DMS153 treated with DMSO at 0.1 percent for 48 hours (cell line): ENCODE results near the gene STOX2.
"Not testable (repeated sequence)": the region's sequence is repeated elsewhere in the genome, so short reads cannot be mapped to it uniquely, and the experiment has no call there.

ENCODE experiments used
- DNase-seq: peaks from one replicate; lab custom pipeline; 2025; ENCODE audit not compliant: unreplicated experiment; lab: John Stamatoyannopoulos, UW

STOX2 gene

DNA sequence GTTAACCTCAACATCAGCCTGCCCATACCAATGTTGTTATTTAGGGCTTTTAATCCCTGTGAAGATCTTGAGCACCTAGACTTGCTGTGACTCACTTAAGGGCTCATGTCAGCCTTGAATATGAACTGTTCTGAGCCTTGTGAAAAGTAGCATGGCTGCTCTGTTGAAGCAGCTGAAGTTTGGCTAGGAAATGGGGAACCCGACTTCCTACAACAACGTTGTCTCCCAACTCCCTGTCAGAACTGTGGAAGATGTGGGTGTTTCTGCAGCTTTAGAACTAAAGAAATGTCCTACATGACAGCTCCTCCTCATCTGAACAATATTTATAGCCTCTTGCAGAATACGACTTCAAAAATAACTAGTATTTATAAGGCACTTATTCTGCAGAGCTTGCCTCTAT lies 27.5 kb downstream of the STOX2 start:
- no peak for DNase-seq

DNA sequence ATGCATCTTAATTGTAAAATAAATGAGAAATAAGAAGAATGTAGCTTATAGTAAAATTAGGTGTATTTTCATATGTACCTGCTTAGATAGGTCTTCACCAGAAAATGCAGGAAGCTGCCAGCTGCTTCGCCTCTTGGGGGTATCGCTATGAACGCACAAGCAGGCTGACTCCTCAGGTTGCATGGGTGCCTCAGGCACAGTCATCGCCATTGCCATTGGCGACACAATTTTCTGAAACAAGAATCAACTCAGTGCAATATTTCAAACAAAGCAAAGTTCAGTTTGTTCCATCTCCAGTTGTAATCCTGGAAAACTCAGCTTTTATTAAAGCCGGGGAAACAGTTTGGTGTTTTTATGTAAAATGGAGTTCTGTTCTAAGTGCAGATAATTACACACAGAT lies 29.7 kb downstream of the STOX2 start:
- no peak for DNase-seq

DNA sequence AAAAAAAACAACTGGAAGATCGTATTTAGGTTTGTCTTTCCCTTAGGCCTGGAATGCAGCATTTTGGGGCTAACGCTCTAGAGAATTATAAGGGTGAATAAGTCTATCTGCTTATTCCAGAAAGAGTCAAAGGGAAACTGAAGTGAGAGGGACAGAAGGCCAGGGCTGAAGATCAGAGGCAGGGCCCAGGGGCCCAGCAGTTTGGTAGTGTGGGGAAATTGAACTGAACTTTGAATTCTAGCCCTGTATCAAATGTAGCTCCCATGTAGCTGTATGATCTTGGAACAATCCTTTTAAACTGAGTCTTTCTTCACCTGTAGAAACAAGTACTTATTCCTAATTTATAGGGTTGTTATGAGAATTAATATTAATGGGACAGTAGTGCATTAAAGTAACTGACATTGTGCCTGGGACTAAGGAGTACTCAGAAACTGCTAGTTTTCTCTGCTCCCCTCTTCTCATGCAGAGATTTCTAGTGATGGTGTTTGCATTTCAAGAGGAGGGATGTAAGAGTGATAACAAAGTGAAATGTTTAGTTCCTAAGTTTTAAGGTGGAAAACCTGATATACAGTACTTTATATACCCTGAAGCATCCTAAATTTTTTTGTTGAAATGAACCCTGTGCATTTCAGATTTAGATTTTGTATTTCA lies 30.4 kb downstream of the STOX2 start:
- DNase-seq = no peak

DNA sequence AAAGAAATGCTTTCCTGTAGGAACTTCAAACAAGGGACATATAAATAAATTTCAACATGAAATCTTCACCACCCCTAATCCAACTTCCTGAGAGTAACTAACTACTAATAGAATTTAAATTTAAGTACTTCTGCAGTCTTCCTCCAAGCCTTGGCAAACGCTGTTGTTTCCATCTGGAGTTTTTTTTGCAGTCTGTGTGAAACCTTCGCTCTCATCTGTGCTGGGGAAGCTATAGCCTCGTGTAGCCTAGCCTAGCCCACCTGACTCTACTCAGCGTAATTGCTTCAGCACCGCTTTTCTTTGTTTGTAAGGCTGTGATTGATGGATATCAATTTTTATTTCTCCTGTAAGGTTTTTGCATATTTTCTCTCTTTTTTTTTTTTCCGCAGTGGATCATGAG lies 30.9 kb downstream of the STOX2 start:
- no peak for DNase-seq

DNA sequence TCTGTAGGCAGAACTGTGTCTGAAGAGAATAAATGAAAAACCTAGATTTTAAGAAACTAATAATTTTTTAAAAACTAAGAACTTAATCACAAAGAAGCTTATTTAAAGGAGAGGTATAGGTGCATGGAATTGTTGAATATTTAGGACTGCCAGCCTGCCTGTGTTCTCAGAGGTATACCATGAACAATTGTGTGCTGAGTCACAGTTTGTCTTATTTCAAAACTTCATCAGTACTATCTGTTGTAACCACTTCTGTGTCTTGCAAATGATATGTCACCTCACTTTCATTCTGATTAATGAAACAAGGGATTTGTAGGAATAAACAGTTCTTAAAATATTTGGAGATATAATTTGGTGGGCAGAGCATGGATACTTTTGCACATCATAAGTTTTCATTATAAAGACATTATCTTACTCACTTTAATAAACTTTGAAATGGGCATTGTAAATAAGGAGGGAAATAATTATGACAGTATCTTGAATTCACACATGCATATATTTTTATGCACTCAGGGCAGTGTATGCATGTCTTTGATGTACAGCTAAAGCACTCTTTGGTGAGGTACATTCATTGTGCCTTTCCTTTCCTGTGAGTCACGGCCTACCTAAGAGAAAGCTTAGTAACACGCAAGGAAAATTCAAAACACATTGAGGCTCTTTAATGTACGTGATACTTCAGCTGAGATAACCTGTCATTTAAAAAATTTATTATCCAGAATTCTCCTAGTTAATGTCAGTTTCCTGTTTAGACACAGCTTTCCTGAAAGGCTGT lies 31.7 kb downstream of the STOX2 start:
- DNase-seq = no peak

DNA sequence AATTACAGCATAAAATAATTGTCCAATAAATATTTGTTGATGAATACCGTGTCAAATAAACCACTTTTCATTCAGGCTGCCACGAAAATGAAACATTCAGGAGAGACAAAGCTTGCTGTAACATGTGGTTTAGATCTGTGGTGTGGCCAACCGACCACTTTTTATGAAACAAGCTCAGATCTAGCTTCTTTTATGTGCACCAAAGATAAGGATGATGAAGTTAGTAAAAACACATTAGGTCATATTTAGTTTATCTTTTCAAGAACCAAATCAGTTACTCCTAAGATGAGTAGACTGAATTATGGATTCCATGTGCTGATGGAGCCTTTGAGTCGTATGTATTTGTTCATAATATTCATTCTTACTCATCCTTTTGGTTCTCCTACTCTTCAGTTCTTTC lies 35.8 kb downstream of the STOX2 start:
- DNase-seq = no peak

DNA sequence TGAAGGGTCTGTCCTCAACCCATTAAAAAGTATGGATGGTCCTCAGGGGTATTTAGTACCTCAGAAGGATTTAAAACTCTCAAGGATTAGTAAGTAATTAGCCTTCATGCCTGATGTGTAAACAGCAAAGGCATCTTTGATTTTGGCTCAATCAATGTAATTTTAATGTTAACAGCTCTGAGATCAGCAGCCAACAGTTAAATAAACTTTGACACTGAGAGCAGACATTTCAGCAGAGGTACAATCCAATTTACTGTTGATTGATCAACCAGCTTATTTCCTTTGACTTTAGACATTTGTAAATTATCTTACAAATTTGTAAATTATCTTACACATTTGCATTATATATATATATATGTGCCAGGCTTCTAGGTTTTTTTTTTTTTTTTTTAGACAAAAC lies 36.9 kb downstream of the STOX2 start:
- no peak for DNase-seq

DNA sequence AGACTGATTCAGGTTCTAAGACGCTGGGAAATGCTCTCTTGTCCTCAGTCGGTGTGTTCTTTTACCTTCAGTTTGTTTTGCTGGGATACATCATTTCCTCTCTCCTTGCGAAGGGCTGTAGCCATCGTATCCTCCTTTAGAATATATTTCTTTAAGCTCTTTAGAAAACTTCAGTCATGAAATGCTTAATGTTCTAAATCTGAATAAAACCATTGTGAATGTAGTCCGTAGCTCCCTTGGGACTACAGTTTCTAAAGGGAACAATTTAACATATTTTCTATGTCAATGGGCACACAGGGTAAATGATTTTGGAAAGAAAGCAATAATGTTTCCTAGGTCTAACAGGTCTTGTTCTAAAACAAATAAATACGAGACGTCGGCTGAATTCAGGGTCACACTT lies 40.6 kb downstream of the STOX2 start:
- no peak for DNase-seq

DNA sequence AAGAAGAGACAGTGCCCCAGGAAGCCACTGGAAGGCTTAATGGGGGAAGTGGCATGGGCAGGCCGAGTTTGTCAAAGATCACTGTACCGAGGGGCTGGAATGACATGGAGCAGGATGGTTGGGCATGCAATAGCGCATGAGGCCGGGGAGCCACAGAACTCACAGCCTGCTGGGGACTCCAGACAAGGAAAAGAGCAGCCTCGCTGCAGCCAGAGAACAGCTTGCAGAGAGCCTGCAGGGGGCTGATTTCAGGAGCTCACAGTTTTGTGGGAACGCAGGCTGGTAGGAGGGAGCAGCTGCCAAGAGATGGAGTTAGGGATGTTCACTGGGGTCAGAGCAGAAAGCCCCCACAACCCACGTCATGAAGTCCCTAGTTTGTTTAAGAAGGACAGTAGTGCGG lies 45.4 kb downstream of the STOX2 start:
- DNase-seq = no peak

DNA sequence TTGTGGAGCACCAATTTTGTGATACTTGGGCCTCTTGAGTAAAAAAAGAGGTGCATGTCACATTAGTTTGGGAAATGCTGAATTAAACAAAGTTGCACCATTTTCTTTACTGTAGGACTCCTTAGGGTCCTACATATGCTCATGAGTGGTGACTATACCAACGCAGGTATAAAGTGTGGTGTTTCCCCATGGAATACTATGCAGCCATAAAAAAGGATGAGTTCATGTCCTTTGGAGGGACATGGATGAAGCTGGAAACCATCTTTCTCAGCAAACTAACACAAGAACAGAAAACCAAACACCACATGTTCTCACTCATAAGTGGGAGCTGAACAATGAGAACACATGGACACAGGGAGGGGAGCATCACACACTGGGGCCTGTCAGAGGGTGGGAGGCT lies 47.5 kb downstream of the STOX2 start:
- not testable (repeated sequence) for DNase-seq

DNA sequence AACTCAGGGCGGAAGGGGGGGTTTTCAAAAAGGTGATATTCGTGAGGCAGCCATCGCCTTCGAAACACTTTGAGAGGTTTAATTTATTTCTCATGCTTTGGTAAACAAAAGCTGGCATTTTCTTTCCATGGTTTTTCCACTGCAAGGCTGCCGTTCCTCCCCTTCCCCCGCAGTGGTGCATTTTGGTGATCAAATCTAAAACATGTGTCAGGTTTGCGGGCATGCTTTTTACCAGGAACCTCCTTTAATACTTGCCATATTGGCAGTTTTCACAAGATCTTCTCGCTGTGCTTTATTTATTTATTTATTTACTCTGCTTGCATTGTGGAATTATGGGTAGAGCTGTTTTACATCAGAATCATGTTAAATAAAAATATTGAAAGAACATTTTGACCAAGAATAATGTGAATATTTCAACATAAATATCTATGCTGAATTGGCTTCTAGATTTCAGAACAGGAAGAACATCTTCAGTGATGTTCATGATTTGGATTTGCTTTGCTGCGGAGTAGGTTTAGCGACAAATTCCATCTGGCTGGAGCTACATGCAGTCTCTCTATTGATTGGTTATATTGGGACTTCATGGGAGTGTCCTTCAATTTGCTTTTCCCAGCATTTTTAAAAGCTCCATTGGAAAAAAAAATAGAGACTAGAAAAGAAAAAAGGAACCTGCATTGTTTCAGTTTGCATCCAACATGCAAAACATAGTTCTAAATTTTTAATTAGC lies 54.4 kb downstream of the STOX2 start:
- no peak for DNase-seq

DNA sequence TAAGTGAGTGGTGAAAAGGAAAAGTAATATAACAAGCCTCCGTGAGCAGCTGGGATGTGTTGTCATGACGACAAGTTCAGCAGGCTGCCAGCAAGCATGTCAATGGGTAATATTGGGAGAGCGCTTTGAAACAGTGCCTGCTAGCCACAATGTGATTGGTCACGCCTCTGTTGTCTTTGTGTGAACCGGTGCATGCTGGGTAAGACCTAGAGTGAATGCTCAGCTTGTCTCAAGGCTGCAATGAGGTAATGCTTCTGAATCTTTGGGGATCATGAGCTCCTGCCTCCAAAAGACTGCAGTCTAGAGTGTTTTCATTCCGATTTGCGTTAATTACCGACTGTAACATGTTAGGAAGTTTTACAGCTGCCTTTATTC lies 54.9 kb downstream of the STOX2 start:
- peak; percentile 87 for DNase-seq

DNA sequence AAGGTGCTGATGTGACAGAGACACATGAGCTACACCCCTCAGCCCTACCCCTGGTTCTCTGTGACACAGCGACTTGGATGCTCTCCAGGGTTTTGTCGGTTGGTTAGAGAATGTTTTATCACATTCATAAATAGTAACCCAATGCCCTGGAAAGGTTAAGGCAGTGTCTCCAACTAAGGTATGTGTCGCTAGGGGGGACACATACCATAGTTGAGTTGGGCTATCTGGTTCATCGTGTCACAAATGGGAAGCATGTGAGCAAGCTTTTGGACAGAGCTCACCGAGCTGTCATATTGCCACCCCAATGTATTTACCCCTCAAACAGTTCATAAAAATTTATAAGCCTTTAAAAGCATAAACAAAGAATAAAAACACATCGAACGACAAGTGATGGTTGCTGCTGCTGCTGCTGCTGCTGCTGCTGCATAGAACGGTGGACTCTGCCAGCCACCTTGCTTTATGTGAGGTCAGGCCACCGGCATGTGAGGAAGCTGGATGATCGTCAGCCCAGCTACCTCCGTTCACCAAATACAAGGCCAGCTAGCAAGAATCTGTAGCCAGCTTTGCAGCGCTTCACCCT lies 55.9 kb downstream of the STOX2 start:
- DNase-seq = peak; percentile 4

DNA sequence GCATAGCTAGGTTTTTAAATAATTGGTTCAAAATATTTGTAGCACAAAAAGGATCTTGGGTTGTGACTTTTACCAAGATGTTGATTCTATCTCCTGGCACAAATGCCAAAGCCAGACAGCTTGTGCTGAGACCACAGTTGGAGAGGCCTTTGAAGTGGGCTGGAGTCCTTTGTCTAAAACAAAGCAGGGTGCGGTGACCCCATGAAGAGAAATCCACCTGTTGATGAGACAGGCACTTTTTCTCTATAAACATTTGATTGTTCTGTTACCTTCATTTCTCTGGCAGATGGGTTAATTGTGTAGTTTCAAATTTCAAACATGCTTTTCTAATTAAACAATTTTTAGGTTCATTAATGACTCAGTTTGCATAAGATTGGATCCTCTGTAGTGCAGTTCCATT lies 56.7 kb downstream of the STOX2 start:
- DNase-seq = no peak

DNA sequence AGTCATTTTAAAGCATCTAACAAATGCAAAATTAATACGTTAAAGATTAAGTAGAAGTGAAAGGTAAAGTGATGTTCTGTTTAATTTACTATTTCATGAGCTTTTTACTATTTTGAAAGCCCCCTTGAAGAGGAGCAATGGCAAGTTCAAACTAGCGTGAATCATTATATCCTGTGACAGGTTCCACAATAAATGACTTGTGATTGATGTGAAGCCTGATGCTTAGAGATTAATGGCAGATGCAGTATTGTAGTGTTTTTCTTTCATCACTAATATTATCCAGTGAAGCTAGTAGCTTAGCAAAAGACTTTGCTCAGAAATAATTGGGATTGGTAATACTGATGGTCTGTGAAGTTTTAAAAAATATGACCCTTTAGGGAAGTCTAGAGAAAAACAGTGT lies 57.3 kb downstream of the STOX2 start:
- no peak for DNase-seq

DNA sequence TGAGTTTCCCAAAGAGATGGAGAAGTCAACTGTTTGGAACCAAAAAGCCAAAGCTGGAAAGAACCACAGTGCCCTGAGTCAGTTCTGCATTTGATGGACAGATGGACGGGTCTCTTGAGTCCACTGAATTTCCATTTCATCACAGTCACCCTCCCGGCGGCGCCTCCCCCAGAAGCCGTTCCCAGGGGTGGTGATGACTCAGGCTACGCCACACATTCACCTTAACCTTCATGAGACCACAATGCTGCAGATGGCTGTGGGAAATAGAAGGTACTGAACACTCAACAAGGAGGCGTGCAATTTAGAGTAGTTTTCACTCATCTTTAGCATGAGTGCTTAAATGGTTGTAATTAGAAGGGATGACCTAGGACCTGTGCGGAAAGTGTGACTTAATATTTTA lies 61.3 kb downstream of the STOX2 start:
- DNase-seq = no peak

DNA sequence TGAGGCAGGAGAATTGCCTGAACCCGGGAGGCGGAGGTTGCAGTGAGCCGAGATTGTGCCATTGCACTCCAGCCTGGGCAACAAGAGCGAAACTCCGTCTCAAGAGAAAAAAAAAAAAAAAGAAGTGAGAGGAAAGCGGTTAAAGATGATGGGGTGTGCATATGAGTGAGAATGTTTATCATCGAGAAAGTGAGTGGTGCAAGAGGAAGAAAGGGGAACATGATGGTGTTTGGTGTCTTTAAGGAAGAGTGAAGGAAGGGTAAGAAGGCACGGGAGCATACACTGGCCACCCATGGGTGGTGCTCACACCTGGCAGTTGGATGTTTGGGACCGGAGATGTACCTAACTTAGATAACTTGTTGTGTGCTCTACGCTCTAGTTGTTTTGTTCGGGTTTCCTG lies 62.2 kb downstream of the STOX2 start:
- no peak for DNase-seq

DNA sequence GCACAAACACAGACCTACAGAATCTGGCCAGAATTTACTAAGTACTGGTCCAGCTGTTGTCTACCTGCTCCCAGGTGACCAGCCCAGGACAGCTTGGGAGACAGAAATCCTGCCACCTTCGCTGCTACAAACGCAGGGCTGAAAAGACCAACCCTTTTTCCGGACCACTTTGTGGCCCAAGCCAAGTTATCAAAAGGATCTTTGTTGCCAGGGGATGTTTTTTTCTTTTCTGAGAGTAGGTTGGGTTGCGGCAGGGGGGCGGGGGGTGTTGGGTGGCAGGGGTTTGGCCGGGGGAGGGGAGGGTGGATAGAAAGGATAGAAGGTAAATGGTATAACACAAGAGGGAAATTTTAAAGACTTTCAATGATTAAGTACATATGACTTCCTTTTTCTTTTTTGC lies 63.4 kb downstream of the STOX2 start:
- DNase-seq = no peak

DNA sequence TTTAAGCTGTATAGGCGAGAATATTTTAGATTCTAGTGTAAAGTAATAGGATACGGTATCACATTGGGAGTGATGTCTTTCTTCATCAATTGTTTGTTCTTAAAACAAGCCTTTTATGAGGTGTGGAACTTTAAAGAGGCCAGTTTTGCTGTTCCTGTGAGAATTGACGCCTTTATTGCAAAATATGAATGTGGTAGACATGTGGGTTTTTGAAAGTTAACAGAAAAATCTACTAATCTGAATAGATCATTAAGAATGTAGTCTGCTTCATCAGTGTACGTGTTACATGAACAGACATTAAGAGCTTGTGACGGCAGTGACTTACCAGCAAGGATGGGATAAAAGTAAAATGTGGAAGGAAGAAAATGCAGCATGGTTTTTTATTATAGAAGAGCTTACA lies 63.8 kb downstream of the STOX2 start:
- no peak for DNase-seq

DNA sequence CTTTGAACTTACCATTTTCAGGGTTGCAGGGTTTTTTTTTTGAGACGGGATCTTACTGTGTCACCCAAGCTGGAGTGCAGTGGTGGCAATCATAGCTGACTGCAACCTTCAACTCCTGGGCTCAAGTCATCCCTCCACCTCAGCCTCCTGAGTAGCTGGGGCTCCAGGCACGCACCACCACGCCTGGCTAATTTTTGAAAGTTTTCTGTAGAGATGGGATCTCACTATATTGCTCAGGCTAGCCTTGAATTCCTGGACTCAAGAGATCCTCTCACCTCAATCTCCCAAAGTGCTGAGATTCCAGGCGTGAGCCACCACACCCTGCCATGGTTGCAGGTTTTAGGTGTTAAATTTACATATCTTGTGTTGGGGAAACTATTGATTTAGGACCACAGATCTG lies 64.5 kb downstream of the STOX2 start:
- DNase-seq = no peak

DNA sequence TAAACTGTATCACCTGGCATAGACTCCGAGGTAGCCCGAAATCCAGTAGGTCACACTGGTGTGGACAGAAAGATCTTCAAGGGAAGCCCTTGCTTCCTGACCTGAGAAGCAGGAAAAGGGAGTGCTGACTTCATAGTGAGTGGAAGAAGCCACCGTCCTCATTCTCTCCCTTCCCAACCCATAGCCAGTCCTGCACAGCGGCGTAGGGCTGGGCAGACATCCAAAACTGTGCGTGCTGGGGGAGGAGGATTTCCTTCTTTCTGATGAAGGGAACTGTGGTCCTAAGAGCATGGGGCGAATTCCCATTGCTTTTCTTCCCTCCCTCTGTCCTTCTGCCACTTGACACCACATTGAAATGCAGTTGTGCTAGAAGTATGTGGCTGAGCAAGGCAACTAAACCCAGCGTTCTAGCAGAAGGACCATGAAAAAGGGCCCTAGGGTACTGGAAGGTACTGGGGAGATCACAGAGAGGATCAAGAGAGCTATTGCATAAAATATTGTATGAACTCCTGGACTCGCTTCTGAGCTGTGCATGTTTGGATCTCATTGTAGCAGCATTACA lies 66.9 kb downstream of the STOX2 start:
- DNase-seq = no peak

DNA sequence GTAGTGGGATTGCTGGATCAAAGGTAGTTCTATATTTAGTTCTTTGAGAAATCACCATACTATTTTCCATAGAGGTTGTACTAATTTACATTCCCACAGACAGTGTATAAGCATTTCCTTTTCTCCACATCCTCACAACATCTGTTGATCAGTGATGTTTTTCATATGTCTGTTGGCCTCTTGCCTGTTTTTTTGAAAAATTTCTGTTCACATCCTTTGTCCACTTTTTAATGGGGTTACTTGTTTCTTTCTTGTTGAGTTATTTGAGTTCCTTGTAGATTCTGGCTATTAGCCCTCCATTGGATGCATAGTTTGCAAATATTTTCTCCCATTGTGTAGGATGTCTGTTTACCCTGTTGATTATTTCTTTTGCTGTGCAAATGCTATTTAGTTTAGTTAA lies 72.6 kb downstream of the STOX2 start:
- no peak for DNase-seq
